WTC11 (cell line): ENCODE data around the gene LY6G5C.

Experiments used
- SMAD3 ChIP-seq: sonication (generic); formaldehyde crosslinking; IDR thresholded peaks from 2 replicates; pipeline ENCODE4 v1.8.0; 2022; ENCODE audit warnings: missing genetic modification reagents, mild to moderate bottlenecking, borderline replicate concordance
- ZNF232 ChIP-seq: sonication (generic); formaldehyde crosslinking; IDR thresholded peaks from 2 replicates; pipeline ENCODE4 v1.8.0; 2022; ENCODE audit warnings: mild to moderate bottlenecking, missing genetic modification reagents
- TF ChIP-seq, protein P1 (sequence below): fragments of 200-600 bp; IDR thresholded peaks from 2 replicates; pipeline ENCODE4 v1.8.0; 2022; ENCODE audit warnings: antibody characterized with exemption
- TF ChIP-seq, protein P2 (sequence below): sonication (generic); formaldehyde crosslinking; IDR thresholded peaks from 2 replicates; pipeline ENCODE4 v1.8.0; 2022; ENCODE audit warnings: mild to moderate bottlenecking, missing genetic modification reagents

DNA sequence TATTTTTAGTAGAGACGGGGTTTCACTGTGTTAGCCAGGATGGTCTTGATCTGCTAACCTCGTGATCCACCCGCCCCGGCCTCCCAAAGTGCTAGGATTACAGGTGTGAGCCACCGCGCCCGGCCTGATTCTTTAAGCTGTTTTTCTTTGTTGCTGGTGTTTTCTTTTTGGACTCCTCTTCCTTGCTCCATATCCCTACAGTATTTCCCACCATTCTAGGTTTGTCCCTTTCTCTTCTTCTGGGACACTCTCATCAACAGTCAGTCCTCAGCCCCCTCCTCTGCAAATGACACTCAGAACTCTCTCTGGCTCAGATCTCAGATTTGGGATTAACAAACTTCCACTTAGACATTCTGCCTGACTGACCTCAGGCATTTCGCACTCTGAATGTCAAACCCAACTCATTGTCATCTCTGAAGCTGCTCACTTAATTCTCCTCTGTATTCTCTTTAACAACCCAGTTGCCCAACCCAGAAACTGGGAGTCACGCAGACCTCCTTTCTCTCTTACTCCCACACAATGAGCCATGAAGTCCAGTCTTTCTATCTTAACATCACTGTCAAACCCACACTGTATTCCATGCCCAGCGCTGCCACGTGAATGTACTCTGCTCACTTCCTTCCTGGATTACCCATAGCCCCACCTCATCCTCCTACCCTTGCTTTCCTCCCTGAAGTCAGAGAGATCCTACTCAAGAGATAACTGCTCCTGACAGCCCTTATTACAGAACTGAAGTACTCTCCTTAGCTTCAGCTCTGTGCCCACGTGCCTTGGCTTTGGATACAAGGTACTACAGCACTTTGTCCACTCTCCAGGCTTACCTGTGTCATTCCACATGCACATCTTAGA lies 44.9 kb upstream of the LY6G5C start:
- TF ChIP-seq, protein P1, sequence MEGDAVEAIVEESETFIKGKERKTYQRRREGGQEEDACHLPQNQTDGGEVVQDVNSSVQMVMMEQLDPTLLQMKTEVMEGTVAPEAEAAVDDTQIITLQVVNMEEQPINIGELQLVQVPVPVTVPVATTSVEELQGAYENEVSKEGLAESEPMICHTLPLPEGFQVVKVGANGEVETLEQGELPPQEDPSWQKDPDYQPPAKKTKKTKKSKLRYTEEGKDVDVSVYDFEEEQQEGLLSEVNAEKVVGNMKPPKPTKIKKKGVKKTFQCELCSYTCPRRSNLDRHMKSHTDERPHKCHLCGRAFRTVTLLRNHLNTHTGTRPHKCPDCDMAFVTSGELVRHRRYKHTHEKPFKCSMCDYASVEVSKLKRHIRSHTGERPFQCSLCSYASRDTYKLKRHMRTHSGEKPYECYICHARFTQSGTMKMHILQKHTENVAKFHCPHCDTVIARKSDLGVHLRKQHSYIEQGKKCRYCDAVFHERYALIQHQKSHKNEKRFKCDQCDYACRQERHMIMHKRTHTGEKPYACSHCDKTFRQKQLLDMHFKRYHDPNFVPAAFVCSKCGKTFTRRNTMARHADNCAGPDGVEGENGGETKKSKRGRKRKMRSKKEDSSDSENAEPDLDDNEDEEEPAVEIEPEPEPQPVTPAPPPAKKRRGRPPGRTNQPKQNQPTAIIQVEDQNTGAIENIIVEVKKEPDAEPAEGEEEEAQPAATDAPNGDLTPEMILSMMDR: no peak
- no peak for TF ChIP-seq ZNF232 (CRISPR knock-in tag)
- TF ChIP-seq SMAD3: no peak
- TF ChIP-seq, protein P2, sequence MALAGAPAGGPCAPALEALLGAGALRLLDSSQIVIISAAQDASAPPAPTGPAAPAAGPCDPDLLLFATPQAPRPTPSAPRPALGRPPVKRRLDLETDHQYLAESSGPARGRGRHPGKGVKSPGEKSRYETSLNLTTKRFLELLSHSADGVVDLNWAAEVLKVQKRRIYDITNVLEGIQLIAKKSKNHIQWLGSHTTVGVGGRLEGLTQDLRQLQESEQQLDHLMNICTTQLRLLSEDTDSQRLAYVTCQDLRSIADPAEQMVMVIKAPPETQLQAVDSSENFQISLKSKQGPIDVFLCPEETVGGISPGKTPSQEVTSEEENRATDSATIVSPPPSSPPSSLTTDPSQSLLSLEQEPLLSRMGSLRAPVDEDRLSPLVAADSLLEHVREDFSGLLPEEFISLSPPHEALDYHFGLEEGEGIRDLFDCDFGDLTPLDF (CRISPR knock-in tag): no peak
